IPS-18c (cell line): ENCODE measurements around the gene SERPINA6.
"Not testable (repeated sequence)": the region's sequence is repeated elsewhere in the genome, so short reads cannot be mapped to it uniquely, and the experiment has no call there.

Source experiments
- H3K4me3 ChIP-seq: 2 replicates; pipeline ENCODE4 v1.7.0; 2013; ENCODE audit warnings: low read depth, mild to moderate bottlenecking, low read length, moderate library complexity; ENCODE audit not compliant: insufficient read depth
- H3K9me3 ChIP-seq: one replicate; pipeline ENCODE4 v1.6.1; 2013; ENCODE audit warnings: mild to moderate bottlenecking, low read length, moderate library complexity; ENCODE audit not compliant: control insufficient read depth, insufficient read depth

The SERPINA6 gene

GRCh38 chr14:94309721-94310120 lies 13.4 kb downstream of the SERPINA6 start:
- no peak overlapping the region for H3K4me3 ChIP-seq
- H3K9me3 ChIP-seq, result no peaks in the 10 kb centered on the region

GRCh38 chr14:94307410-94307992 lies 15.6 kb downstream of the SERPINA6 start:
- no peak overlapping the region for H3K4me3 ChIP-seq
- no peaks in the 10 kb centered on the region for H3K9me3 ChIP-seq

GRCh38 chr14:94306047-94306978 lies 16.8 kb downstream of the SERPINA6 start:
- Histone ChIP-seq H3K9me3 (no peaks in the 10 kb centered on the region), H3K4me3 (no peak overlapping the region)

GRCh38 chr14:94305620-94306019 lies 17.5 kb downstream of the SERPINA6 start:
- no peaks in the 10 kb centered on the region for H3K9me3 ChIP-seq
- H3K4me3 ChIP-seq, result no peak overlapping the region

- Histone ChIP-seq H3K9me3 (no peaks in the 10 kb centered on the region), H3K4me3 (no peak overlapping the region)
These were observed 18.9 kb downstream of the SERPINA6 start for GRCh38 chr14:94304243-94304642.

- Histone ChIP-seq H3K9me3 (no peaks in the 10 kb centered on the region), H3K4me3 (no peak overlapping the region)
These were observed 20.0 kb downstream of the SERPINA6 start for GRCh38 chr14:94303111-94303510.

GRCh38 chr14:94298130-94298529 lies 25.0 kb downstream of the SERPINA6 start:
- no peak overlapping the region for H3K4me3 ChIP-seq

GRCh38 chr14:94296181-94296545 lies 27.0 kb downstream of the SERPINA6 start:
- not testable (repeated sequence) for H3K4me3 ChIP-seq, H3K9me3 ChIP-seq

More at GRCh38 chr14:94298130-94298529, 25.0 kb downstream of the SERPINA6 start:
- no peaks in the 10 kb centered on the region for H3K9me3 ChIP-seq

GRCh38 chr14:94295360-94296180 lies 27.6 kb downstream of the SERPINA6 start:
- H3K4me3 ChIP-seq, result no peak overlapping the region
- no peaks in the 10 kb centered on the region for H3K9me3 ChIP-seq

GRCh38 chr14:94293578-94293924 lies 29.6 kb downstream of the SERPINA6 start:
- Histone ChIP-seq H3K9me3 (no peaks in the 10 kb centered on the region), H3K4me3 (no peak overlapping the region)

- H3K4me3 ChIP-seq, result no peak within 1 kb of the TSS
- peaks cover under 1% of the 10 kb centered on the region for H3K9me3 ChIP-seq
These were observed 30.1 kb downstream of the SERPINA6 start, which contains the start of gene SERPINA10 for GRCh38 chr14:94292872-94293577. TSS of gene SERPINA10 (minus strand) at chr14:94293268. CDS start at chr14:94290593, 2,675 bp downstream.

- Histone ChIP-seq H3K9me3 (peaks cover 2% of the 10 kb centered on the region), H3K4me3 (no peak overlapping the region)
These were observed 30.6 kb downstream of the SERPINA6 start for GRCh38 chr14:94292526-94292871.

GRCh38 chr14:94291906-94292525 lies 31.1 kb downstream of the SERPINA6 start:
- Histone ChIP-seq H3K4me3 (no peak overlapping the region), H3K9me3 (peaks cover 2% of the 10 kb centered on the region)

- Histone ChIP-seq H3K4me3 (no peak overlapping the region), H3K9me3 (peaks cover 2% of the 10 kb centered on the region)
These were observed 31.8 kb downstream of the SERPINA6 start for GRCh38 chr14:94291159-94291905.

- no peak overlapping the region for H3K4me3 ChIP-seq
- H3K9me3 ChIP-seq, result peaks cover 2% of the 10 kb centered on the region
These were observed 32.9 kb downstream of the SERPINA6 start for GRCh38 chr14:94290197-94290596.
